ENCODE results near the gene MATN1.

The MATN1 gene

GRCh38 chr1:30728832-30729638 lies 5.7 kb upstream of the MATN1 start:
- H3K27me3 ChIP-seq (ENCODE audit: insufficient read depth, low read length), result no peaks in the 10 kb centered on the region
- no peaks in the 10 kb centered on the region; the same call in 1 of the 2 replicates for H3K36me3 ChIP-seq (ENCODE audit: insufficient read depth, low read length)
- no peak overlapping the region for H2AFZ ChIP-seq (ENCODE audit: low read length, unreplicated experiment)
- H3K4me1 ChIP-seq (ENCODE audit: control insufficient read depth, insufficient read depth, low read length, unreplicated experiment), result peaks cover 10% of the 10 kb centered on the region
- H3K27ac ChIP-seq (ENCODE audit: low read depth, low read length), result no peak overlapping the region
- H3K4me3 ChIP-seq (ENCODE audit: low read depth, low read length), result no peak overlapping the region
- H3K79me2 ChIP-seq (ENCODE audit: control insufficient read depth, insufficient read depth, low read length, unreplicated experiment), result no peaks in the 10 kb centered on the region

- Histone ChIP-seq H3K4me1 (ENCODE audit: control insufficient read depth, insufficient read depth, low read length, unreplicated experiment) (peaks cover 10% of the 10 kb centered on the region), H3K27ac (ENCODE audit: low read depth, low read length) (no peak overlapping the region), H3K4me3 (ENCODE audit: low read depth, low read length) (no peak overlapping the region), H3K36me3 (ENCODE audit: insufficient read depth, low read length) (no peaks in the 10 kb centered on the region; the same call in 1 of the 2 replicates), H2AFZ (ENCODE audit: low read length, unreplicated experiment) (no peak overlapping the region), H3K27me3 (ENCODE audit: insufficient read depth, low read length) (no peaks in the 10 kb centered on the region), H3K79me2 (ENCODE audit: control insufficient read depth, insufficient read depth, low read length, unreplicated experiment) (no peaks in the 10 kb centered on the region)
Observed at GRCh38 chr1:30728340-30728739, 5.0 kb upstream of the MATN1 start.

GRCh38 chr1:30727824-30728223 lies 4.4 kb upstream of the MATN1 start:
- H3K4me1 ChIP-seq (ENCODE audit: control insufficient read depth, insufficient read depth, low read length, unreplicated experiment), result peaks cover 10% of the 10 kb centered on the region
- H3K4me3 ChIP-seq (ENCODE audit: low read depth, low read length), result no peak overlapping the region
- no peaks in the 10 kb centered on the region; the same call in 1 of the 2 replicates for H3K36me3 ChIP-seq (ENCODE audit: insufficient read depth, low read length)
- H3K27me3 ChIP-seq (ENCODE audit: insufficient read depth, low read length), result no peaks in the 10 kb centered on the region
- no peak overlapping the region for H3K27ac ChIP-seq (ENCODE audit: low read depth, low read length)
- H3K79me2 ChIP-seq (ENCODE audit: control insufficient read depth, insufficient read depth, low read length, unreplicated experiment), result no peaks in the 10 kb centered on the region
- no peak overlapping the region for H2AFZ ChIP-seq (ENCODE audit: low read length, unreplicated experiment)

- no peaks in the 10 kb centered on the region for H3K27me3 ChIP-seq (ENCODE audit: insufficient read depth, low read length)
- no peak overlapping the region for H3K27ac ChIP-seq (ENCODE audit: low read depth, low read length)
- no peaks in the 10 kb centered on the region for H3K79me2 ChIP-seq (ENCODE audit: control insufficient read depth, insufficient read depth, low read length, unreplicated experiment)
- no peaks in the 10 kb centered on the region; the same call in 1 of the 2 replicates for H3K36me3 ChIP-seq (ENCODE audit: insufficient read depth, low read length)
- no peak overlapping the region for H2AFZ ChIP-seq (ENCODE audit: low read length, unreplicated experiment)
- H3K4me1 ChIP-seq (ENCODE audit: control insufficient read depth, insufficient read depth, low read length, unreplicated experiment), result peaks cover 10% of the 10 kb centered on the region
- no peak overlapping the region for H3K4me3 ChIP-seq (ENCODE audit: low read depth, low read length)
Observed at GRCh38 chr1:30726773-30727684, 3.6 kb upstream of the MATN1 start.

- H3K4me1 ChIP-seq (ENCODE audit: control insufficient read depth, insufficient read depth, low read length, unreplicated experiment), result peaks cover 10% of the 10 kb centered on the region
- no peak overlapping the region for H3K4me3 ChIP-seq (ENCODE audit: low read depth, low read length)
- H3K27me3 ChIP-seq (ENCODE audit: insufficient read depth, low read length), result no peaks in the 10 kb centered on the region
- H3K36me3 ChIP-seq (ENCODE audit: insufficient read depth, low read length), result no peaks in the 10 kb centered on the region; the same call in 1 of the 2 replicates
- no peak overlapping the region for H3K27ac ChIP-seq (ENCODE audit: low read depth, low read length)
- no peaks in the 10 kb centered on the region for H3K79me2 ChIP-seq (ENCODE audit: control insufficient read depth, insufficient read depth, low read length, unreplicated experiment)
- no peak overlapping the region for H2AFZ ChIP-seq (ENCODE audit: low read length, unreplicated experiment)
Observed at GRCh38 chr1:30726236-30726635, 2.9 kb upstream of the MATN1 start.

- no peak overlapping the region for H2AFZ ChIP-seq (ENCODE audit: low read length, unreplicated experiment)
- H3K4me1 ChIP-seq (ENCODE audit: control insufficient read depth, insufficient read depth, low read length, unreplicated experiment), result peaks cover 10% of the 10 kb centered on the region
- H3K79me2 ChIP-seq (ENCODE audit: control insufficient read depth, insufficient read depth, low read length, unreplicated experiment), result no peaks in the 10 kb centered on the region
- no peak overlapping the region for H3K27ac ChIP-seq (ENCODE audit: low read depth, low read length)
- H3K27me3 ChIP-seq (ENCODE audit: insufficient read depth, low read length), result no peaks in the 10 kb centered on the region
- H3K36me3 ChIP-seq (ENCODE audit: insufficient read depth, low read length), result no peaks in the 10 kb centered on the region; the same call in 1 of the 2 replicates
- no peak overlapping the region for H3K4me3 ChIP-seq (ENCODE audit: low read depth, low read length)
Observed at GRCh38 chr1:30725450-30726095, 2.2 kb upstream of the MATN1 start.

- H2AFZ ChIP-seq (ENCODE audit: low read length, unreplicated experiment), result no peak overlapping the region
- no peaks in the 10 kb centered on the region for H3K27me3 ChIP-seq (ENCODE audit: insufficient read depth, low read length)
- H3K79me2 ChIP-seq (ENCODE audit: control insufficient read depth, insufficient read depth, low read length, unreplicated experiment), result peaks cover 6% of the 10 kb centered on the region
- no peaks in the 10 kb centered on the region; the same call in 1 of the 2 replicates for H3K36me3 ChIP-seq (ENCODE audit: insufficient read depth, low read length)
- H3K27ac ChIP-seq (ENCODE audit: low read depth, low read length), result no peak overlapping the region
- peaks cover 12% of the 10 kb centered on the region for H3K4me1 ChIP-seq (ENCODE audit: control insufficient read depth, insufficient read depth, low read length, unreplicated experiment)
- no peak overlapping the region for H3K4me3 ChIP-seq (ENCODE audit: low read depth, low read length)
Observed at GRCh38 chr1:30724655-30725421, 1.5 kb upstream of the MATN1 start.

GRCh38 chr1:30724175-30724574 lies 790 bp upstream of the MATN1 start:
- Histone ChIP-seq H3K79me2 (ENCODE audit: control insufficient read depth, insufficient read depth, low read length, unreplicated experiment) (peaks cover 6% of the 10 kb centered on the region), H3K27me3 (ENCODE audit: insufficient read depth, low read length) (no peaks in the 10 kb centered on the region), H3K36me3 (ENCODE audit: insufficient read depth, low read length) (no peaks in the 10 kb centered on the region; the same call in 1 of the 2 replicates), H2AFZ (ENCODE audit: low read length, unreplicated experiment) (no peak overlapping the region), H3K27ac (ENCODE audit: low read depth, low read length) (no peak overlapping the region), H3K4me3 (ENCODE audit: low read depth, low read length) (no peak overlapping the region), H3K4me1 (ENCODE audit: control insufficient read depth, insufficient read depth, low read length, unreplicated experiment) (peaks cover 17% of the 10 kb centered on the region)

- H3K79me2 ChIP-seq (ENCODE audit: control insufficient read depth, insufficient read depth, low read length, unreplicated experiment), result peaks cover 6% of the 10 kb centered on the region
- H2AFZ ChIP-seq (ENCODE audit: low read length, unreplicated experiment), result no peak overlapping the region
- H3K27me3 ChIP-seq (ENCODE audit: insufficient read depth, low read length), result no peaks in the 10 kb centered on the region
- H3K4me1 ChIP-seq (ENCODE audit: control insufficient read depth, insufficient read depth, low read length, unreplicated experiment), result peaks cover 7% of the 10 kb centered on the region
- no peaks in the 10 kb centered on the region; the same call in 1 of the 2 replicates for H3K36me3 ChIP-seq (ENCODE audit: insufficient read depth, low read length)
- H3K27ac ChIP-seq (ENCODE audit: low read depth, low read length), result no peak overlapping the region
- H3K4me3 ChIP-seq (ENCODE audit: low read depth, low read length), result no peak overlapping the region
Observed at GRCh38 chr1:30721812-30722537, 1.4 kb downstream of the MATN1 start.
